GM21737 (cell line): ENCODE results near the gene PCDHA1.

ENCODE experiments used
- ATAC-seq: cut with Tn5 transposase; IDR thresholded peaks from one replicate; pipeline ENCODE4 v1.9.1; 2021; ENCODE audit warnings: mild to moderate bottlenecking, moderate library complexity; ENCODE audit not compliant: unreplicated experiment

PCDHA1 gene

DNA sequence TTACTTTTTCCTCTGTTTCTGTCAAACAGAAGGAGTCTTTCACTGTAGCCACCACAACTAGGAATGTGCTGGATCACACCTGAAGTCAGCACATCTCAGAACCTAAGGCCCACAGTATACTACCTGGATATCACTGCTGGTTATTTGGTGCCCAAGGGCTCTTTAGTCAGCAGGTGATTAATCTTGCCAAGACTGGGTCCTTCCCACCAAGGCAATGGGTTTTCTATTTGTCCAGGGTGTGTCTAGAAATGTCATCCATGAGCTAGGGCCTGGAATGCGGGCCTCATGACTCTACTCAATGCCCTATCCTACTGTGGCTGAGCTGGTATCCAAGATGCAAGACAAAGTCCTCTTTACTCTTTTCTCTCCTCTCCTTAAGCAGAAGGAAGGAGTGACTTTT is 130.4 kb downstream of the PCDHA1 start:
- no peak for ATAC-seq

DNA sequence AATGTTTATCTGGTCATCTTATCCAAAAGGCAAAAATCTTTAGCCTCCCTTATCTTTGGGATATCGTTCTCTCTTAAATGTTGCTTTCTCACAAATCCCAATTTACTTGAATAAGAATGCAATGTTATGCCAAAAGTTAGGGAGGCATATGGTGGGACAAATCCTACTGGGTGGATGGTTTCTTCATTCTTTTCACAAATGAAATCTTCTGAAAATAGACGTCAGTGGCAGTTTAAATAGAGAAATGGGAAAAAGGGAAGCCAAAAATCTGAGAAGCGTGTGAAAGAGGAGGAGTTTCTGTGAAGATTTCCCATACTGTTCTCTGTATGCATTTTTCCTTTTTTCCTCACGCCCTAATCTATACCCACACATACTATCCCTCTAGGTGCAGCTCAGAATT is 137.7 kb downstream of the PCDHA1 start:
- ATAC-seq, result no peak

- ATAC-seq, result no peak
Measured at GRCh38 chr5:140925806-140926442, 140.0 kb downstream of the PCDHA1 start, which contains the start of gene PCDHAC1. TSS of gene PCDHAC1 (plus strand) at chr5:140926299. CDS start at chr5:140926893, 594 bp downstream.

- no peak for ATAC-seq
Measured at GRCh38 chr5:140926443-140927227, 140.7 kb downstream of the PCDHA1 start.

DNA sequence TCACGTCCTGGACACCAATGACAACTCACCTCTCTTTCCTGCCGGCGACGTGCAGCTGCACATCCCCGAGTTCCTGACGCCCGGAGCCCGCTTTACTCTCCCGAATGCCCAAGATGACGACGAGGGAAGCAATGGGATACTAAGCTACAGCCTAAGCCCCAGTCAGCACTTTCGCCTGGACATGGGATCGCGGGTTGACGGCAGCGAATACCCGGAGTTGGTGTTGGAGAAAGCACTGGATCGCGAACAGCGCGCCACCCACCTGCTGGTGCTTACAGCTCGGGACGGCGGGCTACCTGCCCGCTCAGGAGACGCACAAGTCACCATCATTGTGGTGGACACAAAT is 141.3 kb downstream of the PCDHA1 start:
- no peak for ATAC-seq

GRCh38 chr5:140934964-140935606 is 149.1 kb downstream of the PCDHA1 start:
- ATAC-seq, result no peak

- no peak for ATAC-seq
Measured at GRCh38 chr5:140946578-140946977, 160.6 kb downstream of the PCDHA1 start.

GRCh38 chr5:140951636-140952035 is 165.7 kb downstream of the PCDHA1 start:
- ATAC-seq, result no peak

- no peak for ATAC-seq
Measured at GRCh38 chr5:140953234-140953633, 167.3 kb downstream of the PCDHA1 start.

- no peak for ATAC-seq
Measured at GRCh38 chr5:140962190-140962589, 176.2 kb downstream of the PCDHA1 start.

- no peak for ATAC-seq
Measured at GRCh38 chr5:140964356-140964755, 178.4 kb downstream of the PCDHA1 start.

DNA sequence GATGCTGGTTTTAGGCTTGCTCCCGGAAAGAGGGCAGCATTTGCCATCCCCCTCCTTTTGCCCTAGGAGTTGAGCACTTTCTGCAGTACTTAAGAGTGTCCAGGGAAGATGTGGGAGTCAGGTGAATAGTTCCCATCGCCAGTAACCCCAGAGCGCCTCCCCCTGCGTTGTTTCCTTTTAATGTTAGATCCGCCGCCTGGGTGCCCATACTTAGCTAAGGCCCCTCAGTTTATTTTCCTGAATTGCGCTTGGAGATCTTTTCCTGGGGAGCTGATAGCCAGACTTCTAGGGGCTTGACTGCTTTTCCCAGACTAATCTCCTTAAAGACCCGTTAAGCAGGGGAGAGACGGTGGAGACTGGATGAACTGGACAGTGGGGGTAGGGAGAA is 180.0 kb downstream of the PCDHA1 start:
- ATAC-seq, result no peak

GRCh38 chr5:140966293-140967225 is 180.6 kb downstream of the PCDHA1 start, which contains the start of gene PCDHAC2:
TSS of gene PCDHAC2 (plus strand) at chr5:140966476. CDS start at chr5:140966767, 291 bp downstream.
- no peak for ATAC-seq

- ATAC-seq, result no peak
Measured at GRCh38 chr5:140967226-140967893, 181.4 kb downstream of the PCDHA1 start.

GRCh38 chr5:140969880-140970279 is 183.9 kb downstream of the PCDHA1 start:
- ATAC-seq, result no peak

DNA sequence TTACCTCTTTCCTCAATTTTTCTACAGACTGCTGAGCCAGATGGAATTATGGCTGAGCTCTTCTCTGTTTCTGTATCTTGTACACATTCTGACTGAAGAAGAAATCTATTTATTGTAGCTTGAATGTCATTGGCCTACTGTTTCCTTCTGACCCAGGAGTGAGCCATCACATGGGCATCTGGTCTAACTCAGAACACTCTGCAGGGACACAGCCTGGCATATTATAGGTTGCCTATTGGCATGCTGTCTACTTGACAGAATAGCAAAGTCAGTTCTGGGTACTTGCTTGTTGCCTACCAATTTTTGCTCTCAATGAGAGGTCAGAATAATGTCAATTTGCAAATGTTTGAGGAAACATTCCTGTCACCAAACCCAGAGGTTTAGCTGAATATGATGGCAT is 187.6 kb downstream of the PCDHA1 start:
- ATAC-seq, result no peak

GRCh38 chr5:140977003-140977402 is 191.1 kb downstream of the PCDHA1 start:
- ATAC-seq, result no peak

DNA sequence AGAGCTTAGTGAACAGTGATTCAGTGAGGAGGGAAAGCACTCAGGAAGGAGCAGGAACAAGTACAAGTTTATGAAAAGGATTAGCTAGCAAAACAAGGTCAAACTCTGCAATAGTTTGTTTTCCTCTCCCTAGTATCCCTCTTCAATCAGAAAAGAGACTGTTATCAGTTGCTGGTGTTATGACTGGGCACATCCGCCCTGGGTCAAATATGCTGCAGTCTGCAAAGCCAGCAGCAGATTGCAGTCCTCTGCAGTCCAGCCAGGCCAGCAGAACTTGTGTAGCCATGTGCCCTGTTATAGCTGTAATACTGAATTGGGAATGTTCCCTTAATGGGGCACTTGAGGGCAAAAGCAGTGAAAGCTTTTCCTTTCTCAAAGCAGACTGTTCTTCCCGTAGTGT is 192.3 kb downstream of the PCDHA1 start:
- ATAC-seq, result no peak

DNA sequence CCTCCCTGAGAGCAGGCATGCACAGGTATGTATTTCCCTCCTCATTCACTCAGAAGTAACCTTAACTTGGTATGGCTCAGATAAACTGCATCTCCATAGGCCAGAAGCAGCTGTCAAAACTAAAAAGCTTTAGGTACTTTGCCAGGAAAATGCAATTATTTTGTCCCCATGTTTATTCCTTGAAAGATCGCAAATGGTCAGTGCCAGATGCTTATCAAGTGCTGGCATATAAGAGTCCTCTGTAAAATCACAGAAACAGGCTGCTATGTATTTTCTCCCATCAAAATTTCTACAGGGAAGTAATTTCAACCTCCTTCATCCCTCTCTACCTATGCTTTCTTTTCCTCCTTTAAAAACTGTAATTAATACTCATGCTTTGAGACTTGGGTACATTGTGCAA is 193.0 kb downstream of the PCDHA1 start:
- no peak for ATAC-seq

DNA sequence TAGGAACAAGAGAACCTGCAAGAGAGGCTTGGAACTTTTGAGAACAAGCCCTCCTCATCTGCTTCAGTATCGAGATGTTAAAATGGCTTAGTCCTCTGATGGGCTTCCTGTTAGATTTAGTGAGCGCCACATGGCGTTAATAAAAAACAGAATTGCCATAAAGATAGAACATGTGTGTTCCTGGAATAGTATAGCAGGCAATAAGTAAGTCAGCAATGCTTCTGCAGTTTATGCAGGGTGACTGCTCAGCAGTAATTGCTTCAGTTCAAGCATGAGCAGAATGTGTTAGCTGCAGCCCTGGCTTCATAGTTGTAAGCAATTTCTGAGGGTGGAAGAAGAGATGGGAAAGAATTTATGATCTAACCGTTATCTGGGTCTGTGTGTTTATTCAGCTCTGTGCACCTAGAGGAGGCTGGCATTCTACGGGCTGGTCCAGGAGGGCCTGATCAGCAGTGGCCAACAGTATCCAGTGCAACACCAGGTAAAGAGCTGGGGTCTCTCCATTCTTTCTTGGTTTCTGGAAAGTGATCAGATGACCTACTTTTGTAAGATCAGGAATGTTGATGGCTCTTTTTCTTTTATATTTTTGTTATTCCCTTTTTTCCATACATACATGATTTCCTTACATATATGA is 196.3 kb downstream of the PCDHA1 start:
- no peak for ATAC-seq
